ENCODE data around the gene NR1D1.

- TF ChIP-seq PATZ1 (CRISPR knock-in tag; IDR thresholded peaks at IDR 0.05; ENCODE audit: borderline replicate concordance) = no peak
- no peak for TF ChIP-seq ESRRG (CRISPR knock-in tag; IDR thresholded peaks at IDR 0.05)
- TF ChIP-seq ZNF565 (CRISPR knock-in tag; conservative IDR thresholded peaks at IDR 0.05; ENCODE audit: low read depth) = no peak
- TF ChIP-seq OSR1 (CRISPR knock-in tag; IDR thresholded peaks at IDR 0.05) = no peak
- TF ChIP-seq ZNF8 (CRISPR knock-in tag; IDR thresholded peaks at IDR 0.05) = no peak
- TF ChIP-seq CSDC2 (CRISPR knock-in tag; IDR thresholded peaks at IDR 0.05) = no peak
- no peak for TF ChIP-seq POU6F1 (CRISPR knock-in tag; IDR thresholded peaks at IDR 0.05; ENCODE audit: borderline replicate concordance, low read depth)
- no peak for TF ChIP-seq RARB (CRISPR knock-in tag; IDR thresholded peaks at IDR 0.05)
- no peak for TF ChIP-seq SNAI2 (CRISPR knock-in tag; IDR thresholded peaks at IDR 0.05)
- no peak for TF ChIP-seq GLIS3 (CRISPR knock-in tag; IDR thresholded peaks at IDR 0.05)
- no peak for TF ChIP-seq TOX (CRISPR knock-in tag; IDR thresholded peaks at IDR 0.05; ENCODE audit: borderline replicate concordance)
- no peak for TF ChIP-seq ZNF70 (CRISPR knock-in tag; IDR thresholded peaks at IDR 0.05)
- no peak for TF ChIP-seq ZC3H10 (CRISPR knock-in tag; IDR thresholded peaks at IDR 0.05)
Observed at GRCh38 chr17:40106760-40107521, 6.6 kb upstream of the NR1D1 start.
